ENCODE results near the gene RETREG3. TPM values are rescaled to one million over a fixed set of nuclear protein-coding genes. Genes with fewer than 3 reads are reported as not detected.

RETREG3 gene
- total and polyA plus RNA-seq, 9 of the 15 experiments (the other 6 are each of a cell fraction or from before 2014, with no cell fraction given): 4.1 to 39.0 (median 16.9) TPM

- no peaks in the 10 kb centered on the region for H3K9me3 ChIP-seq (replicated peaks; ENCODE audit: control insufficient read depth, insufficient read depth, low read depth, low read length)
- ATAC-seq: no peak
- intact Hi-C loops (cut with micrococcal nuclease): no loop called here
- WGBS (ENCODE audit: insufficient coverage, low coverage, missing lambda C conversion rate): 64% methylated on average over 13 of the region's 14 CpGs
- BruUV-seq (replicated peaks): no TSS peak
- ChIA-PET POLR2A (interaction anchor here (8.3 kb wide), 1 partner anchor 9 kb away, joined by 58 read pairs; the partner anchor contains the start of gene PSMC3IP), CTCF (ENCODE audit: low intra/inter-chr PET ratio) (no interaction called here)
- peaks cover 88% of the 10 kb centered on the region for H3K36me3 ChIP-seq (ENCODE audit: control insufficient read depth, insufficient read depth, low read length)
- H2AFZ ChIP-seq (ENCODE audit: low read depth, low read length): no peak overlapping the region
- no peaks in the 10 kb centered on the region for H3K27me3 ChIP-seq (ENCODE audit: control insufficient read depth in 2 of 2, insufficient read depth in 2 of 2, low read length in 2 of 2)
- H3K27ac ChIP-seq (ENCODE audit: extremely low read depth, low read depth, low read length): peak overlapping the region; percentile 62; the same call in 2 of the 3 replicates
- H4K20me1 ChIP-seq (replicated peaks; ENCODE audit: control insufficient read depth, insufficient read depth, low read length): no peaks in the 10 kb centered on the region; the same call in 1 of the 2 replicates
- H3K9me1 ChIP-seq (ENCODE audit: control insufficient read depth, insufficient read depth, low read length): no peaks in the 10 kb centered on the region
- H3K4me2 ChIP-seq (ENCODE audit: insufficient read depth, low read length): peak overlapping the region; percentile 60
- in situ Hi-C loops (cut with MboI): no loop called here
- DNase-seq (ENCODE audit: extremely low read depth in 1 of 4, low spot score in 3 of 4): no peak
- peak overlapping the region; percentile 51 to 80 for H3K9ac ChIP-seq (ENCODE audit: insufficient read depth in 1 of 2, low read depth in 2 of 2, low read length in 2 of 2)
- peak overlapping the region; percentile 18; the same call in 1 of the 2 replicates for H3K4me3 ChIP-seq
- peaks cover 37 to 49% of the 10 kb centered on the region in 2 experiments for H3K4me1 ChIP-seq (replicated peaks in 1 of 2; ENCODE audit: control insufficient read depth in 2 of 2, insufficient read depth in 2 of 2, low read length in 2 of 2)
- peaks cover 70% of the 10 kb centered on the region for H3K79me2 ChIP-seq (ENCODE audit: control insufficient read depth, insufficient read depth, low read length)
- TF ChIP-seq ZNF146 (CRISPR knock-in tag; IDR thresholded peaks at IDR 0.05; ENCODE audit: unreplicated experiment) (peak; percentile 10), GABPB1 (CRISPR knock-in tag; IDR thresholded peaks at IDR 0.05) (no peak), ZNF551 (CRISPR knock-in tag; IDR thresholded peaks at IDR 0.05) (no peak), RBFOX2 (IDR thresholded peaks at IDR 0.05; ENCODE audit: low read depth, low read length) (peak; percentile 25; the same call in 1 of the 2 replicates), ZBTB7A (IDR thresholded peaks at IDR 0.05; ENCODE audit: borderline replicate concordance, control insufficient read depth, low read depth, low read length) (peak; percentile 38; the same call in 1 of the 2 replicates), ZNF316 (IDR thresholded peaks at IDR 0.05) (no peak)
- FAIRE-seq: no peak
Measured at GRCh38 chr17:42568341-42569111, 40.6 kb downstream of the RETREG3 start.
